Superior temporal gyrus (tissue), 1 donor: ENCODE data around the gene MTSS2.

ENCODE experiments used
- DNase-seq: peaks from one replicate; pipeline ENCODE4 v3.0.0-alpha.2; 2016; ENCODE audit errors: extremely low spot score

Gene MTSS2

GRCh38 chr16:70700101-70701020 is 14.5 kb upstream of the MTSS2 start:
- DNase-seq, result peak; percentile 82

DNA sequence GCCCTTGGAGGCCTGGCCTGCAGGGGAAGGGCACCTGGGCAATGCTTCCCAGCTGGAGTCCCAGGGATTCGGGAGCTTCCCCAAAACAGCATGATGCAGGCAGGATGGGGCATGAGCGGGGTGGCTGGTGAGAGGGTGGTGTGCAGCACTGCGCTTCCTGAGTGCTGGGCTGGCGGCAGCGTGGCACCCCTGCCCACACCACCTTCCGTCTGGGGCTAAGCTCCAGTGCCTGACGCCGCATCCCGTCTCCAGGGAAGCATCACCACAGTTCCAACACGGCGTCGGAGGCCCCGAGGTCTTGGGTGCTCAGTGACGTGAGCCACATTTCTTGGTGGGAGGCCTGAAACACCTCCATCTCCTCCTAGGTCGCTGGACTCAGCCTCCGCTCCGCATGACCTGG is 13.8 kb upstream of the MTSS2 start:
- no peak for DNase-seq

- DNase-seq, result no peak
Observed at GRCh38 chr16:70698901-70699300, 13.0 kb upstream of the MTSS2 start.

DNA sequence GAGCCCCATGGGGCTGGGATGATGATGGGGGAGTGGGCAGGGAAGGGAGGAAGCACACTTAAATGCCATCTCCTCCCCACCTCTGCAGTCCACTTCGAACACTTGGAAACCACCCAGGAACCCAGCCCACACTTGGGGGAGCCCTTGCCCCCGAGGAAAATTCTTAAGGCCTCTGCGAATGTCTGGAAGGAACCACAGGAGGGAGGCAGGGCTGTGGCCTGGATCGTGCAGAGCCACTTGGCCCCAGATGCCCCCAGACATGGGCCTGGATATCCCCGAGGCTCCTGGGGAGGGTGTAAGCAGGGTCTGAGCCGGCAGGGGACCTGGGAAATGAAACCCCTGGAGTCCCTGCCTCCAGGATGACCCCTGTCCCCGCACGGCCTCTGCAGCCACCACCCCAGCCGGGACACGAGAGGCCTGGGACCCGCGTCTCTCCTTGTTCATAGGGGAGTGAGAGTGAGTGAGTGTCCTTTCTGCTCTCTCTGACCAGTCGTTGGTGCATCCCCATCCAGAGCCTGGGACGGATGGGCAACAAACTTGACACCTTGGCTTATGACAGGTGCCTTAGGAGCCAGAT is 11.8 kb upstream of the MTSS2 start:
- no peak for DNase-seq

DNA sequence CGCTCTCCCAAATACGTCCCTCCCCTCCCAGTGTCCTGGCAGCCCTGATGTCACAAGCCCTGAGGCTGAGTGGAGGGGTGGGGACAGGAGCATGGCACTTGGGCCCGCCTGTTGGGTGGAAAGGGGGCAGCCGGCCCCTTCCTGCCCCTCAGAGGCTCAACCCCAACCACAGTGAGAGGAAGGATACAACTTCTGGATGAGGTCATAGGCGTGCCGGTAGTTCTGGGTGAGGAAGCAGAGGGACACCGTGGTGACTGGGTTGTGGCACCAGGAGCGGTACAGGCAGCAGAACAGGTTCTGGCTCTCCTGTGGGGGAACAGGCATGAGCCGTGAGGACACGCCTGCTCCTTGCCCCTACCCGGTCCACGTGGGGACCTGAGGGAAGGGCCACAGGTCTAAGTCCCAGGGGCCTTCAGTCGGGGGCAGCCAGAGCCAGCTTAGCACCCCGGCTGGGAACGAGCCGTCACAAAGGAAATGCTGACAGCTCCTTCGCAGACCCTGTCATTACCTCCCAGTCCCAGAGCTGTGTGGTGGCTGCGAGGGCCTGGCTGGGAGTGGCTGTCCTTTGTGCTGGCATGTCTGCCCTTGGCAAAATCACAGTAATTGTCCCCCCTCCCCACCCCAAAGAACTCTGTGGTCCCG is 11.2 kb upstream of the MTSS2 start:
- no peak for DNase-seq

DNA sequence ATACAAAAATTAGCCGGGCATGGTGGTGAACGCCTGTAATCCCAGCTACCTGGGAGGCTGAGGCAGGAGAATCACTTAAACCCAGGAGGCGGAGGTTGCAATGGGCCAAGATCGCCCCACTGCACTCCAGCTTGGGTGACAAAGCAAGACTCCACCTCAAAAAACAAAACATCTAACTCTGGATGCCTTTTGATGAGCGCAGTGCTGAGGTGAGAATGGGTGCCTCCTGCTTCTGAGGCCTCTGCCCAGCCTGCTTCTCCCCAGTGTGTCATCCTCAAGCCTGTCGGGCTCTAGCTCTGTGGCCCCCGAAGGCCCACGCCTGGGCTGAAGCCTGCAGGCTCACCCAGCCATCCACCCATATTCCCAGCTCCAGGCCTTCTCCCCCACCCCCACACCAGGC is 10.5 kb upstream of the MTSS2 start:
- no peak for DNase-seq

DNA sequence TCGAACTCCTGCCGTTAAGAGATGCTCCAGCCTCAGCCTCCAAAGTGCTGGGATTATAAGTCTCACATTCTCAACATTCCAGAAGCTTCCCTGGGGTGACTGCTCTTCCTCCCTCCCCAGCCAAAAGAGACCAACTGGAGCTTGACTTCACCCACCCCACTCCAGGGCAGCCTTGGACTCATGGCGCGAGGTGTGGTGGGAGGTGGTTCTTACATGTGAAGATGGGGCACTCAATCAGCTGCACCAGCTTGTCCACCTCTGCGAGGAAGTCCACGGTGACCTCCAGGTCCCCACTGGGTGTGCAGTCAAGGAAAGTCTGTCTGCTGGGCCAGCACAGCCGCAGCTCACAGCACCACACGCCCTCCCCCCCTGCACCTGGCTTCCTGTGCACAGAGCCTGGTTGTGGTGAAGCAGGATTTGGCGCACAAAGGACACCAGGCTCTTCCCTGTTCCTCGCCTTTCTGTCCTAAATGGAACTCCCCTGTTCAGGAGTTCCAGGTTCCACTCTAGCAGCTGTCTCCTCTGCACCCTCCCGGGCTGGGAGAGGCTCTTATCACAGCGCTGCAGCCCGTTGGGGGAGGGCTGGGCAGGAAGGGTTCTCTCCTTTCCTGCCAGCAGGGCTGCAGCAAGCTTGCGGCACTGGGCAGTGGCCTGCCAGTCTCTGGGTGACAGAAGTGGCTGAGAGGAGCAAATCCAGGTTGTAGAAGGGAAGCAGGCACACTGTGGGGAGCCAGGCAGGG is 9.6 kb upstream of the MTSS2 start:
- DNase-seq, result no peak

GRCh38 chr16:70694868-70695218 is 9.0 kb upstream of the MTSS2 start:
- no peak for DNase-seq

DNA sequence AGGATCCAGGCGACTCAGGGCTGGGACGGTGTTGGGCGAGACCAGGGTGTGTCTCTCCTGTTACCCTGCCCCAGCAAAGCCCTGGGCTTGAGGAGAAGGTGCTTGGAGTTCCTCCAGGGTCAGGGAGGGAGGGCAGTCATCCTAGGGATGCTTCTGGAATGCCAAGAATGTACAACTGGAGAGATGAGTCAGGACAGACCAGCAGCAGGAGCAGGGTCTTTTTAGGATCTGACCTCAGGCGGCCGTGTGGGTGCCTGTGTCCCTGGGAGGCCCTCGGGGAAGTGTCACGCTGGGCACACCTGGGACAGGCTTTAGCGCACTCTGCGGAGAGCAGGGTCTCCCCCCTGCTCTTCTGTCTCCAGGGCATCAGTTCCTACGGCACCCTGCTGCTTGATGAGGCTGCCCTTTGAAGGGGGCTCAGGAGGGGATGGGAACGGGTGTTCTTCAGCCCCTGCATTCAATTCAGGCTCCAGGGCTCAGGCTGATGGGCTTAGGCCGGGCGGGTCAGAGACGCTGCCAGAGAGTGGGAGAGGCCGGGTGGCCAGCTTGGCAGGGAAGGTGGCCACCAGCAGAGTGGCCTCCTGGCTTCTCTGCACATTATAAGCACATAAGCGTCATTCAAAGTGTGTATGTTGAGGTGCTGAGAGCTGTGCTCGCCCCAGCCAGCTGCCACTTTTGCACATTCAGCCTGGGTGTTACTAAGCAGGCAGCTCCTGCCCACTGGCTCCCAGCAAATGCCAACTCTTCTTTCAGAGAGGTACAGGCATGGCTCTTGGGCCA is 8.4 kb upstream of the MTSS2 start:
- DNase-seq, result peak; percentile 41

GRCh38 chr16:70692873-70693671 is 7.2 kb upstream of the MTSS2 start:
- no peak for DNase-seq

DNA sequence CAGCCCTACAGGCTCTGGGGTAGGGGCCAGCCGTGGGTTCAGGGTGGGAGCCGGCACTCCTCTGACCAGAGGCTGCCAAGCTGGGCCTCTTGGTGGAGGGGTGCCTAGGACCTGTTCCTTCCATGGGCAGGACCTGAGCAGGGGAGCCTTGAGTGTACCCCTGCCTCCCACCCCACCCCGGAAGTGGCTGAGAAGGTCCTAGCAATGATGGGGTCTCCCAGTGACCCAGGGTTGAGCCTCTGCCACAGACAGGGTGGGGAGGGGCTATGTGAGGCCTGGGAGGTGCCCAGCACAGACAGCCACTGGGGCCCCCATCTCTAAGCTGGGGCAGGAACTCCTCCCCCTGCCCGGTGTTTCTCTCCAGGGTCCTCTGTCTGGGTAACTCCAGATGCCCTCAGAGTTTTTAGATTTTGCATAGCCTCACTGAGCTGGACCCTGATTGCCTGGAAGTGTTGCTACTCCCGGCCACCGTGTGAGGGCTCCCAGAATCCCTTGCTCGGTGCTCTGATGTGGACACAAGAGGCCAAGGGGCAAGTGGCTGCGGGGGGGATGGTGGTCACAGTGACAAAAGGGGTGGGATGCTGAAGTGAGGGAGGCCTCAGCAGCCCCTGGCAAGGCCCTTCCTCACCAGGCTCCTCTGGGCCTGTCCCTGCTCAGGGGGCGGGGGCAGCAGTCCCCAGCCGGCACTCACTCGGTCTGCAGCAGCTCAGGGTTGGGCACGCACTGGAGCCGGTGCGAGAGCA is 6.4 kb upstream of the MTSS2 start:
- no peak for DNase-seq

DNA sequence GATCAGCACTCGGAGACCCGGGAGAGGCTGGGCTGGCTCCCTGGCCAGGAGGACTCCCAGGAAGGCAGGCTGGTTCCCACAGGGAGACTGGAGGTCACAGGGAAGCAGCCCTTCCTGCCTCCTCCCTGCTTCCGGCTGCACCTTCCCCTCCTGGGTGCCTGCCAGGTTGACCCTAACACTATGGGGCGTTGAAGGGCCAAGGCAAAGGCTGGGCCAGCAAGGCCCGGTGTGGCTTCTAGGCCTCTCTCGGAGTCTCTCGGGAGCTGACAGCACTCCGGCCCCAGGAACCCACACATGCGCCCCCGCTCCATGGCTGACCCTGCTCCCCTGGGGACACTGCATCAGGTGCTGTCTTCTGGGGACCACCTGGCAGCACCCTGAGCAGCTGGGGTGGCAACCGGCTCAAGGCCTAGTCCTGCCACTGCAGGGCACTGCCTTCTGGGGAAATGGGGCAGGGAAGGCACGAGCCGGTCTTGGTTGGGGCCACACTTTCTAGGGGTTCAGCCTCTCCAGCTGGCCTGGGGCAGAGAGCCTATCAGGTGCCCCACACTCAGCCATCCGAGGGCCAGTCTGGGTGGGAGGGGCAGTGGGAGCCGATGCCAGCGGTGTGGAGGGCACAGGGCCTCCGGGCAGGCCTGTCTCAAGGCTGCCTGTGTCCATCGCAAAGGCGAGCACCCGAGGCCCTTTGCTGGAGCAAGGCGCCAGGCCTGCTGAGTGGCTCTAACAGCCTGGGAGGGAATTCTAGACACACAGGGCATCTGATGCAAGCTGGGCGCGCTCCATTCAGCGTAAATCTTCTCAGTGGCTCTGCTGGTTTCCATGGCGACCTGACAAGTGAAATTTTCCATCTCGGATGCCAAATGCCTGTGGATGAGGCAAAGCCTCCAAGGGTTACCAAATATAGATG is 5.6 kb upstream of the MTSS2 start:
- DNase-seq, result peak; percentile 87

DNA sequence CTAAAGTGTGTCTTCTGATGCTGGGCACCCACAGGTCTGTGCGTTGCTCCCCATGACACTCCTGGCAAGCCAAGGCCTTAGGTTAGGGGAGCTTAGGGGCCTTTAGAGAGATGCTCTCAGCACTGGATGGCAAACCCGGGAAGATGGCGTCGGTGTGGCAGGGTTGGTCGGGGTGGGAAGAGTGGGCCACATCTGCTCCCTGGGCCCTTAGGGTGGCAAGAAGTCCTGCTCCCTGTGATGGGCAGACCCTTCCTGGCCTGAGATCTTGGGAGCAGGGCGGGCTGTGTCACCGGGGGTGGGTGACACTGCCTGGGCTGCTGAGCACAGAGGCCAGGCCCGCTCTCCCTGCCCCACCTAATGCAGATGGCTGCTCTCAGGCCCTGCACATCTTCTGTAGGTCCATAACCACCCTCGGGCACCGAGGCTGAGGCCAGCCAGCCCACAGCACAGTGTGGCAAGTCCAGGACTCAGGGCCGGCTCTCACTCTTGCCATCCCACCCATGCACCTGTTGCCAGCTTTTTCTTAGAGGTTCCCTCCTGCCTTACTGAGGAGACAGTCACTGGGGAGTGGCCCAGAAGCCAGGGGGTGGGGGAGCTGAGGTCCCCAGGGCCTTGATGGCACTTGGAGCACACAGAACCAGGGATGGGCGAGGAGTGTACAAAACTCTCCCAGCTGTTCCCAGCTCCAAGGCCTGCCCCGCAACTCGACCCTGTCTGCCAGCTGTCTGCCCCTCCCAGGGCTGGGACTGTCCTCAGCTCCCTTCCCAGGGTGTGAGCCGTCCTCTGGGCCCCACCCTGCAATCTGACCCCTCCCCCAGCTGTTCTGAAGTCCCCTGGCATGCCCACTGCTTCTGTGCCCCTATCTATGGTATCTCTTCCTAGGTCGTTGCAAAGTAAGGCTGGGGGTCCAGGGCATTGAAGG is 4.4 kb upstream of the MTSS2 start:
- no peak for DNase-seq

GRCh38 chr16:70689035-70689969 is 3.4 kb upstream of the MTSS2 start:
- no peak for DNase-seq

DNA sequence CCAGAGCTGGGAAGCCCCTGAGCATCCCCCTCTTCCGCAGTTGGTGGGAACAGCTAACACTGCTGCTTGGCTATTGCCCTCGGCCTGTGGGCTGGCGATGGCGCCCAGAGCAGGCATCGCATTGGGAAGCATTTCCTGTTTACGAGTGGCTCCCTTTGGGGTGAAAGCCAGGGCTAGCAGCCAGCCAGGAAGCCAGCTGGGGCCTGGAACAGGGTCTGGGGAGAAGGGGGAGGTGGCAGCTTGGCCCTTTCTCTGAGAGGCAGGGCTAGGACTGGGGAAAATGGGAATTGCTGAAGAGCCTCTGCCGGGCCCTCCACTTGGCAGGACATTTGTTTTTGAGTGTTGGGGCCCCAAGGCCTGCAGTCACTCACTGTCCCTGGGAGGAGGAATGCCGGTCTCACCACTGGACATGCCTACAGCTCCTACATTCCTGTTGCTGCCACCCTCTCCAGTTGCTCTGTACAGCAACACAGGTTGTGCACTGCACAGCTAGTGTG is 2.4 kb upstream of the MTSS2 start:
- peak; percentile 91 for DNase-seq

DNA sequence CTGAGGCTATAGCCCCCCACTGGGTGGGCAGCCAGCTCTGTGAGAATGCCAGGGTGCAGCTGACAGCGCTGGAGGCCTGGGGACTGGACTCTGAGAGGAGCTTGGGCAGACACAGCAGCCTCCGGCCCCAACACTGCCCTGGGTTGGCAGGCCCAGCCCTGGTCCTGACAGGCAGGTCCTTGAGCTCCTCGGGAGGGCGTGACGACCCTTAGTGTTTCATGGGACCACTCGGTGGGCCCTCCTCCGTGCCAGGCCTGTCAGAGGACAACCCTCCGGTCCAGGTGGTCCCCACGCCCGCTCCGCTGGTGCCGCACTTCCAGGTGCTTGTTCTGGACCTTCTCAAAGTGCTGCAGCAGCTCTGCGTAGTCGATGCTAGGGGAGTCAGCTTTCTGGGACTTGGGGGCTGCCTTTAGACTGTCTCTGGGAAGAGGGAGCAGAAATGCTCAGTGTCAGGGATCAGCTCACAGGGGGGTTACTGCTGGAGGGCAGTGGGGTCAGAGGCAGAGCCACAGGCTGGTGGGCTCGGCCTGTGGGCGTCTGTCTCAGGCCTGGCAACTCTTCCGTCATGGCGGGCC is 1.9 kb upstream of the MTSS2 start:
- no peak for DNase-seq
